ENCODE data around the gene SVOPL. TPM values are rescaled to one million over a fixed set of nuclear protein-coding genes. Genes with fewer than 3 reads are reported as not detected.

Gene SVOPL
- total RNA-seq, 1 donor from 2014 or later = not detected

DNA sequence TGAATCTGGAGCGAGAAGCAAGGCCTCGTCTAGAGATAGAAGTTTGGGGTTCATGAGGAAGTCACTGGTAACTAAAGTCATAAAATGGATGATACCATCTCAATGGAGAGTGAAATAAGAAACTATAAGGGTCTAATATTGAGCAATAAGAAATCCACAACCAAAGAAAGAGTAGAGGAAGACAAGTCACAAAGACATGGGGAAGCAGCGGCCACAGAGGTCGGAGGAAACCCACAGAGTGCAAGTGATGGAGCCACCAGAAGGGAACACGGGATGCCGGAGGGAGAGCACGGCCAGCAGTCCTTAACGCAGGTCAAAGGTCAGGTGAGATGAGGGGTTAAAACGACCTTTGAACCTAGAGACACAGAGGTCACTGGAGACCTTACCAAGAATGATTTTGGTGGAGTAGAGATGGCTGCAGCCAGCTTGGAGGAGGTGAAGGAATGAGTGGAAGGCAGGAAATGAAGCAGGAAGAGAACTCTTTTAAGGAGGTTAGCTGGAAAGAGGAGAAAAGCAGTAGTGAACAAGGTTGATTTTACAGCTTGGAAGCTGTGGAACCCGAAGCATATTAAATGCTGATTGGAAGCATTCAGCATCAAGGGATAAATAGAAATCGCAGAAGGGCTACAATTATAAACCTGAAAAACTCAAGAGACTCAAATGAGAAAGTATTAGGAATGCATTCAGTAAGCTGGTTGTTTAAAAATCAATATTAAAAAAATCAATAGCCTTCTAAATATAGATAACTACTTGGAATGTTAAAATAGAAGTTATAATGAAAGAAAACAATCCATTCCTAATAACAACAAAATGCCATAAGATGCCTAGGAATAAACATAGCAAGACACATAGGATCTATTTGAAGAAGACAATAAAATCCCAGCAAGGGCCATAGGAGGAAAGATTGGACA, 93.7 kb downstream of the SVOPL start:
- peaks cover 6% of the 10 kb centered on the region for H3K9me3 Mint-ChIP-seq
- H3K27me3 Mint-ChIP-seq (ENCODE audit: low read depth) = no peaks in the 10 kb centered on the region
- H3K27ac Mint-ChIP-seq (ENCODE audit: unreplicated experiment) = no peak overlapping the region
- no peak for DNase-seq (ENCODE audit: low read depth, low spot score)
- H3K4me3 Mint-ChIP-seq = no peak overlapping the region
- TF ChIP-seq, protein P1, sequence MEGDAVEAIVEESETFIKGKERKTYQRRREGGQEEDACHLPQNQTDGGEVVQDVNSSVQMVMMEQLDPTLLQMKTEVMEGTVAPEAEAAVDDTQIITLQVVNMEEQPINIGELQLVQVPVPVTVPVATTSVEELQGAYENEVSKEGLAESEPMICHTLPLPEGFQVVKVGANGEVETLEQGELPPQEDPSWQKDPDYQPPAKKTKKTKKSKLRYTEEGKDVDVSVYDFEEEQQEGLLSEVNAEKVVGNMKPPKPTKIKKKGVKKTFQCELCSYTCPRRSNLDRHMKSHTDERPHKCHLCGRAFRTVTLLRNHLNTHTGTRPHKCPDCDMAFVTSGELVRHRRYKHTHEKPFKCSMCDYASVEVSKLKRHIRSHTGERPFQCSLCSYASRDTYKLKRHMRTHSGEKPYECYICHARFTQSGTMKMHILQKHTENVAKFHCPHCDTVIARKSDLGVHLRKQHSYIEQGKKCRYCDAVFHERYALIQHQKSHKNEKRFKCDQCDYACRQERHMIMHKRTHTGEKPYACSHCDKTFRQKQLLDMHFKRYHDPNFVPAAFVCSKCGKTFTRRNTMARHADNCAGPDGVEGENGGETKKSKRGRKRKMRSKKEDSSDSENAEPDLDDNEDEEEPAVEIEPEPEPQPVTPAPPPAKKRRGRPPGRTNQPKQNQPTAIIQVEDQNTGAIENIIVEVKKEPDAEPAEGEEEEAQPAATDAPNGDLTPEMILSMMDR (conservative IDR thresholded peaks at IDR 0.05) = no peak
- H3K4me1 Mint-ChIP-seq = peaks cover 38% of the 10 kb centered on the region
- H3K36me3 Mint-ChIP-seq (ENCODE audit: low read depth) = peaks cover 4% of the 10 kb centered on the region

DNA sequence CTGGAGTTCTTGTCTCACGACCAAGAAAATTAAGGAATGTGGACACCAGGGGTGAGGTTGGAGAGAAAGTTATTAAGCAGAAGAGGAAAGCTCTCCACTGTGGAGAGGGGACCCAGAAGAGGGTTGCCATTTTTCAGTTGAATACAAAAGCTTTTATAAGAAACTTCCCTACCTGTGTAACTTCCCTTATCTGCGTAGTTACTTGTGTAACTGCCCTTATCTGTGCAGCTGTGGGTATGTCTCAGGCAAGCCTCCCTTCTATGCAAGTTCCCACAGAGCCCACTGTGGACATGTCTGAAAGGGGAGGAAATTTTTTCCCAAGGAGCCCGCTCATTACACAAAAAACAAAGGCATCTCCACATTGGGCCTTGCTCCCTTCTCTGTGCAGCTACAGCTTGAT, 94.9 kb downstream of the SVOPL start:
- DNase-seq (ENCODE audit: low read depth, low spot score) = no peak
- H3K4me3 Mint-ChIP-seq = no peak overlapping the region
- TF ChIP-seq, protein P1 (conservative IDR thresholded peaks at IDR 0.05) = no peak
- no peaks in the 10 kb centered on the region for H3K27me3 Mint-ChIP-seq (ENCODE audit: low read depth)
- H3K36me3 Mint-ChIP-seq (ENCODE audit: low read depth) = peaks cover 2% of the 10 kb centered on the region
- no peak overlapping the region for H3K27ac Mint-ChIP-seq (ENCODE audit: unreplicated experiment)
- peaks cover 39% of the 10 kb centered on the region for H3K4me1 Mint-ChIP-seq
- H3K9me3 Mint-ChIP-seq = peaks cover 4% of the 10 kb centered on the region

DNA sequence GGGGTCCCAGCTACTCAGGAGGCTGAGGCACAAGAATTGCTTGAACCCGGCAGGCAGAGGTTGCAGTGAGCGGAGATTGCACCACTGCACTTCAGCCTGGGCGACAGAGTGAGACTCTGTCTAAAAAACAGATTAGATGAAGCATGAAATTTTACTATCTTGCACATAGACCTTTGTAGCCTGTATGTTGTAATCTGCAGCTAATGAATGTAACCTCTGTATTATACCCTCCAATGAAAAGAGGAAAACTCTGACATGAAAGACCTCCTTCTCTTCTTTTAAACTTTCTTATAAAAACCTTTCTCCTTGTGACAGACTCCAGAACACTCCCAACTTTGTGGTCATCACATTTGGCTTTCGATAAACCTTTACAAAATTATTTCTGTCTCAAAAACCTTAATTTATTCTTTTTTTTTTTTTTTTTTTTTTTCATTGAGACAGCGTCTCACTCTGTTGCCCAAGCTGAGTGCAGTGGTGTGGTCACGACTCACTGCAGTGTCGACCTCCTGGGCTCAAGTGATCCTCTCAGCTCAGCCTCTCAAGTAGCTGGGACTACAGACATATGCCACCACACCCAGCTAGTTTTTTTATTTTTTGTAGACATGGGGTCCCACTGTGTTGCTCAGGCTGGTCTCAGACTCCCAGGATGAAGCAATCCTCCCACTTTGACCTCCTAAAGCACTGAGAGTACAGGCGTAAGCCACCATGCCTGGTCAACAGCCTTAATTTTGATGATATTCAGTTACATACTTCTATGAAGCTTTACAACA, 97.4 kb downstream of the SVOPL start:
- Mint-ChIP-seq H3K9me3 (peaks cover 4% of the 10 kb centered on the region), H3K27ac (ENCODE audit: unreplicated experiment) (no peak overlapping the region), H3K4me1 (peaks cover 35% of the 10 kb centered on the region)

DNA sequence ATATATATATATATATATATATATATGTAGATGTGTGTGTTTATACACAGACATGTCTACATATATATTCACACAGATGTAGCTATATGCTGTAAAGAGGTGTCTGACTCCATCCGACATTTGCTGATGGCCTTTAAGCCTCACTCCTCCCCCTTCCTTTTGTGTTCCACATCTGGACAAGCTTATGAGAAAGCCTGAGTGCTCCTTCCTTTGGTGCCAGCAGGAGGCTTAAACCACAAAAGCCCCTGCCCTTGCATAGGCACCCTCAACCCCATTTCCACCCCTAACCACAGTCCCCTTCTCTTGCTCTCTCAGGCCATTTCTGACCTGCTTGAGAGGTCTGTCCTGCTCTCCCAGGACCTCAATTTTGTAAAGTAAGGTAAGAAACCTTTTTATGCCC, 98.7 kb downstream of the SVOPL start:
- Mint-ChIP-seq H3K9me3 (peaks cover 4% of the 10 kb centered on the region), H3K27ac (ENCODE audit: unreplicated experiment) (peak overlapping the region; percentile 20), H3K27me3 (ENCODE audit: low read depth) (no peaks in the 10 kb centered on the region), H3K4me1 (peaks cover 22% of the 10 kb centered on the region), H3K36me3 (ENCODE audit: low read depth) (peaks cover 2% of the 10 kb centered on the region), H3K4me3 (no peak overlapping the region)
- TF ChIP-seq, protein P1 (conservative IDR thresholded peaks at IDR 0.05) = no peak
- DNase-seq (ENCODE audit: low read depth, low spot score) = no peak

More for the DNA sequence above, 97.4 kb downstream of the SVOPL start:
- DNase-seq (ENCODE audit: low read depth, low spot score) = no peak
- Mint-ChIP-seq H3K36me3 (ENCODE audit: low read depth) (peaks cover 2% of the 10 kb centered on the region), H3K4me3 (no peak overlapping the region), H3K27me3 (ENCODE audit: low read depth) (no peaks in the 10 kb centered on the region)
- TF ChIP-seq, protein P1 (conservative IDR thresholded peaks at IDR 0.05) = no peak

DNA sequence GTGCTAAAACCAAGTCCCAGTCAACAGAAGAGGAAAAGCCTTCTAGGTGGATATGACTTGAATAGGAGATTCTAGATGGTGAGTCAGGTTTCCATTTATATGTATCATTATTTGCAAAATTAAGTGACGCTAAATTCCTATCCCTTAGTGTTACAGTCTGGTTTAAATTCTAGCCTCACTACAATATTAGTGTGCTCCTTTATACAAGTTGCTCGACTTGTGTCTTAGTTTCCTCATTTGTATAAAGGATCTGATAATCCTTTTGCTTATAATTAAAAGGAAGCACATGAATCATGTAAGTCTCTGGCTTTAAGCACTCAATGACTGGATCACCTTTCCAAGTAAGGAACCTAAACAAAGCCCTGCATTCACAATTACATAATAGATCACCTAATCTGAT, 105.7 kb downstream of the SVOPL start:
- TF ChIP-seq, protein P1 (conservative IDR thresholded peaks at IDR 0.05) = no peak
- H3K9me3 Mint-ChIP-seq = peaks cover 3% of the 10 kb centered on the region
- H3K27me3 Mint-ChIP-seq (ENCODE audit: low read depth) = no peaks in the 10 kb centered on the region
- no peak for DNase-seq (ENCODE audit: low read depth, low spot score)
- H3K4me3 Mint-ChIP-seq = no peak overlapping the region
- peaks cover 3% of the 10 kb centered on the region for H3K4me1 Mint-ChIP-seq
- H3K36me3 Mint-ChIP-seq (ENCODE audit: low read depth) = peaks cover 8% of the 10 kb centered on the region
- H3K27ac Mint-ChIP-seq (ENCODE audit: unreplicated experiment) = no peak overlapping the region
